NT2/D1 (cell line): ENCODE results near the gene ELAVL3.

ENCODE experiments used
- YY1 ChIP-seq: IDR thresholded peaks from 2 replicates; pipeline ENCODE4 v1.6.1; 2011; ENCODE audit not compliant: insufficient read length, insufficient read depth
- ZNF274 ChIP-seq: IDR thresholded peaks from 2 replicates; pipeline ENCODE4 v1.6.1; 2011; ENCODE audit warnings: mild to moderate bottlenecking, low read depth, low read length

DNA sequence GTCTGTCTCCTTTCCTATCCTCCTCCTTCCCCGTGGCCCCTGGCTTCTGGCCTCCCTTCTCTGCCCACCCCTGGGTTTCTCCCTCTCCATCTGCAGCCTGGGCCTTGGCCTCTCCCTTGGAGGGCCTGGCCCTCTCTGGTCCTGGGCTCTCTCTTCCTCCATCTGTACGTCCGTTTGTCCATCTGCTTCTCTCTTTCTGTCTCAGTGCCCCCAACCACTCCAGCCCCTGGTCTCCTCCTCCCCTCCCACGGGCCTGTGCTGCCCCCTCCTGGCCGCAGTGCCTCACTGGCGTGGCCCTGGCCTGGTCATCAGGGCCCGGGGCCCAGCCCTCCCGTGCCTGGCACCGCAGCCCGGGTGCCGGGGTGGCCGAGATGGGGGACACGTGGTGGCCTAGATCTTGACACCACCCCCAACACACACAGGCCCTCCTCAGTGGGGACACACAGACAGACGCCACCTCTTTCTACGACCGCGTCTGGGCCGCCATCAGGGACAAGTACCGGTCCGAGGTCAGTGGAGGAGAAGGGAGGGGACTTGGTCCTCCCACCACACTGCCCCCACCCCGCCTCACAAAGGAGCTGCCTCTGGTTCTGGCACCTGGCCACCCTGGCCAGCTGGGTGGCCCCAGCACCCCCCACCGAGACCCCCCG is 34.1 kb downstream of the ELAVL3 start:
- TF ChIP-seq ZNF274 = no peak
- no peak for TF ChIP-seq YY1
